Calu3 (cell line): Measurements from ENCODE around the gene TNFRSF25. TPM values are rescaled to one million over a fixed set of nuclear protein-coding genes. Genes with fewer than 3 reads are reported as not detected.

Experiments used
- BruUV-seq: library from RNA; stranded (reverse); fragments of 400-500 nt; replicated peaks from 2 replicates; lab custom pipeline; 2021; lab: Mats Ljungman, UMichigan
- CTCF ChIA-PET: fragments of 300-600 bp; sonication (Branson Sonifier 250); formaldehyde crosslinking; loops from one replicate; lab custom pipeline; 2022; ENCODE audit warnings: antibody characterized with exemption; lab: Charles Lee
- DNase-seq: peaks from one replicate; pipeline ENCODE4 v3.0.0; 2022
- H3K27ac Mint-ChIP-seq: one replicate; pipeline ENCODE4 v1.8.0; 2022; ENCODE audit warnings: mixed read lengths; ENCODE audit not compliant: unreplicated experiment
- H3K27me3 Mint-ChIP-seq: one replicate; pipeline ENCODE4 v1.8.0; 2022; ENCODE audit warnings: mixed read lengths; ENCODE audit not compliant: unreplicated experiment
- H3K36me3 Mint-ChIP-seq: one replicate; pipeline ENCODE4 v1.8.0; 2022; ENCODE audit warnings: mild to moderate bottlenecking, moderate library complexity, mixed read lengths; ENCODE audit not compliant: insufficient read depth, unreplicated experiment
- H3K4me1 Mint-ChIP-seq: one replicate; pipeline ENCODE4 v1.8.0; 2022; ENCODE audit warnings: mild to moderate bottlenecking, low read depth, mixed read lengths; ENCODE audit not compliant: unreplicated experiment
- H3K4me3 Mint-ChIP-seq: one replicate; pipeline ENCODE4 v1.8.0; 2022; ENCODE audit warnings: mild to moderate bottlenecking, low read depth, moderate library complexity, mixed read lengths; ENCODE audit not compliant: unreplicated experiment
- H3K9me3 Mint-ChIP-seq: one replicate; pipeline ENCODE4 v1.8.0; 2022; ENCODE audit warnings: low read depth, mixed read lengths; ENCODE audit not compliant: unreplicated experiment
- intact Hi-C: fragments of 100-400 bp; cut with micrococcal nuclease; formaldehyde crosslinking; loops from one replicate; pipeline ENCODE4 v1.10.0; 2022; ENCODE audit not compliant: unreplicated experiment
- total RNA-seq: library from RNA; stranded (reverse); gene quantifications from 2 replicates; pipeline ENCODE4 v1.2.3, GENCODE V29; 2022
- TF ChIP-seq, protein P1 (sequence below): fragments of 200-600 bp; IDR thresholded peaks from one replicate; pipeline ENCODE4 v1.8.0; 2022; ENCODE audit warnings: antibody characterized with exemption; ENCODE audit not compliant: unreplicated experiment

TNFRSF25 gene
- total RNA-seq, 1 experiment from 2014 or later = 6.4 TPM

DNA sequence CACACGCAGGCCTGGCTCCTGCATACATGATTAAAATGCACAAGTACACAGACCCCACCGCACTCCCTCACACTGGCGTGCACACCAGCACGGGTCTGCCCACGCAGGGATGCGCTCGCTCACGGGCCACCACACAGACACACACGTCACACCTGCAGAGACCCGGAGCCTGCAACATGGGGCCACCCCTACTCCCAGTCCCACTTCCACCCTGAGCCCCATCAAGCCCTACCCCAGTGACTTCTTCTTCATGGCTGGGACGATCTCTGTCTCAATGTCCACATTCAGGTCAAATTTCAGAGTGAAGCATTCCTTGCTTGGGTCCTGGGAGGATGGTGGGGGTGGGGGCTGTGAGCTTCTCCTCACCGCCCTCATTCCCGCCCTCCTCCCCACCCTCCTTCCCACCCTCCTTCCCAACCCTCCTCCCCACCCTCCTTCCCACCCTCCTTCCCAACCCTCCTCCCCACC is 8.9 kb upstream of the TNFRSF25 start:
- no peak overlapping the region for H3K27ac Mint-ChIP-seq

DNA sequence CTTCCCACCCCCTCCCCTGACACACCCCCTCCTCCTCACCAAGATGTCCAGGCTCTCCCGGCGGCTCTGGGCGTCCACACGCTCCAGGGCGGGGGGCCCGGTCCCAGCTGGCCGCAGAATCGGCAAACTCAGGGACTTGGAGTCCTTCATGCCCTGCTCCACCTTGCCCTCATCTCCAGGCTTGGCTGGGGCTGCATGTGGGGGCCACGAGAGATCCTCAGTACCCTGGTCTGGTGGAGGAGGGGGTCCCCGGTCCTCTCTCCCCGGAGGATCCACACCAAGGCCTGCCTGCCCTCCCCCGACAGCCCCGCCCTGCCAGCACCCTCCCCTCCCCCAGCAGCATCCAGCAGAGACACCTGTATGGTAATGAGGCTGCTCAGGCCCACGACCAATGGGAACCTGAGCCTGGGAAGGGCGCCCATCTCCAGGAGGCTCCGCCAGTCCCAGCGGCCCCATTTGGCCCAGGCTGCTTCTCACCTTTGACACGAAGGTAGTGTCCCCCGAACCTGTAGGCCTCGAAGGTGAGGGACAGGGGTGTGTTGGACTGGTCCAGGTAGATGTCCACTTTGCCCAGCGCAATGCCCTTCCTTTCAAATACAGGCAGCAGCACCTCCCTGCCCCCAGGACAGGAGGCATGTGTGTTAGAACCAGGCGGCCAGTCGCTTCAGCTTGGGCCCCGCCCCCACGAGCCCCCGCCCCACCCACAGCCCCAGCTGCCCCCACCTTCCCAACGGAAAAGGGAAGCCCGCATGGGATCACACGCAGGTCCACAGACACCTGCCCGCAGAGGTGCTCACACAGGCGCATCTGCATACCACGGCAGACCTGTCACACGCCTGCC is 8.2 kb upstream of the TNFRSF25 start:
- CTCF ChIA-PET = interaction anchor here (0.6 to 1.2 kb wide), 2 partner anchors 10 to 225 kb away, joined by 3 read pairs; no protein-coding TSS in a partner anchor
- Mint-ChIP-seq H3K4me3 (no peak overlapping the region), H3K27me3 (no peaks in the 10 kb centered on the region), H3K9me3 (no peaks in the 10 kb centered on the region), H3K27ac (no peak overlapping the region), H3K4me1 (peaks cover 10% of the 10 kb centered on the region), H3K36me3 (peaks cover 23% of the 10 kb centered on the region)
- intact Hi-C loops = no loop called here
- no TSS peak for BruUV-seq
- TF ChIP-seq, protein P1, sequence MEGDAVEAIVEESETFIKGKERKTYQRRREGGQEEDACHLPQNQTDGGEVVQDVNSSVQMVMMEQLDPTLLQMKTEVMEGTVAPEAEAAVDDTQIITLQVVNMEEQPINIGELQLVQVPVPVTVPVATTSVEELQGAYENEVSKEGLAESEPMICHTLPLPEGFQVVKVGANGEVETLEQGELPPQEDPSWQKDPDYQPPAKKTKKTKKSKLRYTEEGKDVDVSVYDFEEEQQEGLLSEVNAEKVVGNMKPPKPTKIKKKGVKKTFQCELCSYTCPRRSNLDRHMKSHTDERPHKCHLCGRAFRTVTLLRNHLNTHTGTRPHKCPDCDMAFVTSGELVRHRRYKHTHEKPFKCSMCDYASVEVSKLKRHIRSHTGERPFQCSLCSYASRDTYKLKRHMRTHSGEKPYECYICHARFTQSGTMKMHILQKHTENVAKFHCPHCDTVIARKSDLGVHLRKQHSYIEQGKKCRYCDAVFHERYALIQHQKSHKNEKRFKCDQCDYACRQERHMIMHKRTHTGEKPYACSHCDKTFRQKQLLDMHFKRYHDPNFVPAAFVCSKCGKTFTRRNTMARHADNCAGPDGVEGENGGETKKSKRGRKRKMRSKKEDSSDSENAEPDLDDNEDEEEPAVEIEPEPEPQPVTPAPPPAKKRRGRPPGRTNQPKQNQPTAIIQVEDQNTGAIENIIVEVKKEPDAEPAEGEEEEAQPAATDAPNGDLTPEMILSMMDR = no peak
- no peak for DNase-seq

More for the DNA sequence above, 8.9 kb upstream of the TNFRSF25 start:
- CTCF ChIA-PET = interaction anchor here (0.6 to 1.2 kb wide), 2 partner anchors 9 to 226 kb away, joined by 3 read pairs; no protein-coding TSS in a partner anchor
- Mint-ChIP-seq H3K4me3 (no peak overlapping the region), H3K27me3 (no peaks in the 10 kb centered on the region), H3K36me3 (peaks cover 23% of the 10 kb centered on the region), H3K4me1 (peaks cover 10% of the 10 kb centered on the region), H3K9me3 (no peaks in the 10 kb centered on the region)
- no peak for DNase-seq
- TF ChIP-seq, protein P1 = no peak
- intact Hi-C loops = no loop called here
- no TSS peak for BruUV-seq

DNA sequence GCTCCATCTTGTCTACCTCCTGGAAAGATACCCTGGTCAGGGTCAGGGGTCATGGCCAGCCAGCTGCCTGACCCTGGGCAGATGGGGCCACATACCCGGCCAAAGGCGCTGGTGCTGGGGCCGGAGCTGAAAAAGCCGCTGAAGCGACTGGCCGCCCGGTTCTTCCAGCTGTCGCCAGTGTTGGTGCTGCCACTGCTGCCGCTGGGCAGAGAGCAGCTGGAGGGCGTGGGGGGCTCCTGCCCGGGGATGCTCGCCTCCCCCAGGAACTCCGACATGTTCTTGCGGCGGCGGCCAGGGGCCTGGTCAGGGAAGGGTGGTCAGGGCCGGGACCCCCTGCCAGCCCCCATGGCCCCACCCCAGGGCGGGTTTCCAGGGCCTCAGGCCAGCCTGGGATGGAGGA is 7.2 kb upstream of the TNFRSF25 start:
- intact Hi-C loops = no loop called here
- TF ChIP-seq, protein P1 = no peak
- Mint-ChIP-seq H3K9me3 (no peaks in the 10 kb centered on the region), H3K27me3 (no peaks in the 10 kb centered on the region), H3K4me1 (peaks cover 10% of the 10 kb centered on the region), H3K36me3 (peaks cover 23% of the 10 kb centered on the region), H3K27ac (no peak overlapping the region), H3K4me3 (no peak overlapping the region)
- CTCF ChIA-PET = interaction anchor here (1.8 kb wide), 1 partner anchor 10 kb away, joined by 4 read pairs; no protein-coding TSS in a partner anchor
- BruUV-seq = no TSS peak
- DNase-seq = no peak

DNA sequence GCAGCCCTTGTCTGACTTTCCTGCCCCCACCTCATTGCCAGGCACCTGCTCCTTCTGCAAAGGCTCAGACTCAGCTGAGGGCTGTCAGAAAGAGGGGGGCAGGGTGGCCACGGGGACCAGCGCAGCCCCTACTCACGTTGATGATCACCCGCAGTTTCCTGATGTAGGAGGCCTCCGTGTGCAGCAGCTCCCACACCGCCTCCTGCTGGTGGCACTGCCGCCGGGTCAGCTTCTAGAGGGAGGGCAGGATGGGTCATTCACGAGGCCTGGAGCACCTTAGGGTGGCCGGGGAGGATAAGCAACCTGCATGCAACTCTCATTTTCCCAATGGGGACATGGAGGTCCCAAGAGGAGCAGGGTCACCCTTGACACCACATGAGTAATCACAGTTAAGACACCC is 6.4 kb upstream of the TNFRSF25 start:
- CTCF ChIA-PET = interaction anchor here (0.6 to 1.8 kb wide), 3 partner anchors 11 to 224 kb away, joined by 3 to 4 read pairs (median 3); no protein-coding TSS in a partner anchor
- Mint-ChIP-seq H3K4me3 (peak overlapping the region; percentile 76), H3K36me3 (peaks cover 26% of the 10 kb centered on the region), H3K4me1 (peaks cover 10% of the 10 kb centered on the region), H3K9me3 (no peaks in the 10 kb centered on the region), H3K27me3 (no peaks in the 10 kb centered on the region), H3K27ac (peak overlapping the region; percentile 83)
- DNase-seq = peak; percentile 54
- TF ChIP-seq, protein P1 = peak; percentile 28
- BruUV-seq = no TSS peak
- intact Hi-C loops = no loop called here
